Ishikawa (cell line): ENCODE measurements around the gene GKN2.

Experiments used
- CREB1 ChIP-seq: IDR thresholded peaks from 2 replicates; pipeline ENCODE4 v1.6.1; 2012; ENCODE audit warnings: low read depth
- EP300 ChIP-seq: IDR thresholded peaks from 2 replicates; pipeline ENCODE4 v1.6.1; 2012; ENCODE audit warnings: borderline replicate concordance
- FOXM1 ChIP-seq: IDR thresholded peaks from 2 replicates; pipeline ENCODE4 v1.6.1; 2012; ENCODE audit warnings: low read depth, borderline replicate concordance
- RAD21 ChIP-seq: IDR thresholded peaks from 2 replicates; pipeline ENCODE4 v1.6.1; 2012; ENCODE audit warnings: low read depth
- YY1 ChIP-seq: IDR thresholded peaks from 2 replicates; pipeline ENCODE4 v1.6.1; 2012; ENCODE audit warnings: low read depth

GRCh38 chr2:68901199-68901514 is 51.5 kb downstream of the GKN2 start:
- peak; percentile 58 for TF ChIP-seq RAD21
- no peak for TF ChIP-seq YY1
- TF ChIP-seq EP300: no peak
- no peak for TF ChIP-seq FOXM1
- TF ChIP-seq CREB1: no peak
